GM12878 (cell line): Measurements from ENCODE around the gene YIF1B. TPM values are rescaled to one million over a fixed set of nuclear protein-coding genes. Genes with fewer than 3 reads are reported as not detected.

ENCODE experiments used
- CBFB ChIP-seq: IDR thresholded peaks from 2 replicates; pipeline ENCODE4 v1.6.1; 2016; ENCODE audit warnings: antibody characterized with exemption, low read depth
- CEBPZ ChIP-seq: fragments of 150-350 bp; IDR thresholded peaks from 2 replicates; pipeline ENCODE4 v1.6.1; 2016; ENCODE audit warnings: low read depth, low read length
- CTCF ChIP-seq, 3 experiments: IDR thresholded peaks in 2 of 3; conservative IDR thresholded peaks in 1 of 3; 2 replicates each; pipeline ENCODE4 v1.5.1; 2011; ENCODE audit warnings: low read depth in 3 of 3, low read length in 3 of 3, mild to moderate bottlenecking in 3 of 3, control low read depth in 2 of 3, moderate library complexity in 2 of 3, inconsistent platforms in 1 of 3, mixed read lengths in 1 of 3; ENCODE audit not compliant: control insufficient read depth in 2 of 3, insufficient read depth in 1 of 3; ENCODE audit errors: extremely low read depth in 1 of 3
- HDAC2 ChIP-seq: fragments of 200-600 bp; sonication (generic); IDR thresholded peaks from 2 replicates; pipeline ENCODE4 v1.6.1; 2017
- IKZF1 ChIP-seq: fragments of 450-650 bp; conservative IDR thresholded peaks from 2 replicates; pipeline ENCODE4 v1.6.1; 2017; ENCODE audit warnings: antibody characterized with exemption, mild to moderate bottlenecking
- PML ChIP-seq: IDR thresholded peaks from 2 replicates; pipeline ENCODE4 v1.6.1; 2012; ENCODE audit warnings: low read length, inconsistent platforms
- SUZ12 ChIP-seq: fragments of 200-600 bp; sonication (generic); IDR thresholded peaks from one replicate; pipeline ENCODE4 v1.6.1; 2018; ENCODE audit warnings: antibody characterized with exemption, mild to moderate bottlenecking; ENCODE audit not compliant: unreplicated experiment
- ZNF687 ChIP-seq: fragments of 450-650 bp; IDR thresholded peaks from 2 replicates; pipeline ENCODE4 v1.6.1; 2017; ENCODE audit warnings: mild to moderate bottlenecking, moderate library complexity
- polyA plus RNA-seq, 11 experiments: library from polyadenylated mRNA; depleted of rRNA in 4 of 11; unstranded in 6 of 11; stranded (reverse) in 5 of 11; fragments of >200 nt; fragmentation: Nextera tagmentation in 4 of 11; fragmentation: Illumina TruSeq in 1 of 11; extraction: Ambion mirVana in 4 of 11; extraction: Trizol in 1 of 11; gene quantifications; 1 replicate in 1 of 11; 2 replicates in 10 of 11; pipeline versions ENCODE4 v1.2.1 to v1.2.3, GENCODE V29; 2011 to 2016; ENCODE audit warnings: inconsistent platforms in 2 of 11, missing spikeins in 2 of 11, low read depth in 1 of 11
- total RNA-seq, 4 experiments: library from RNA; depleted of rRNA in 3 of 4; stranded (reverse); fragments of >200 nt in 3 of 4; fragmentation: Illumina TruSeq in 1 of 4; extraction: Trizol in 1 of 4; gene quantifications; 2 replicates each; pipeline versions ENCODE4 v1.2.1 to v1.2.3, GENCODE V29; 2013 to 2021

Gene YIF1B
- total and polyA plus RNA-seq, 10 of the 15 experiments (the other 5 are each of a cell fraction or from before 2014, with no cell fraction given): 1.3 to 106 (median 53.5) TPM

- TF ChIP-seq CEBPZ (no peak), CTCF (IDR thresholded peaks at IDR 0.05 in 2 of 3, conservative IDR thresholded peaks at IDR 0.05 in 1 of 3; ENCODE audit: control insufficient read depth in 2 of 3, extremely low read depth in 1 of 3, insufficient read depth in 1 of 3, low read depth in 3 of 3, low read length in 3 of 3) (no peak), IKZF1 (no peak), ZNF687 (no peak), SUZ12 (no peak), PML (no peak), CBFB (no peak), HDAC2 (no peak)
Measured at GRCh38 chr19:38346837-38347236, 31.1 kb upstream of the YIF1B start (continued).
